B cell (primary cell): ENCODE measurements around the gene NUDT12.

Experiments
- EZH2 ChIP-seq: IDR thresholded peaks from 2 replicates; pipeline ENCODE4 v1.6.1; 2012; ENCODE audit warnings: borderline replicate concordance, low read depth, mild to moderate bottlenecking, moderate library complexity, low read length; ENCODE audit not compliant: insufficient read depth, poor library complexity, severe bottlenecking
- TF ChIP-seq, protein P1 (sequence below): fragments of 200-600 bp; IDR thresholded peaks from one replicate; pipeline ENCODE4 v1.8.0; 2022; ENCODE audit warnings: antibody characterized with exemption, mild to moderate bottlenecking

DNA sequence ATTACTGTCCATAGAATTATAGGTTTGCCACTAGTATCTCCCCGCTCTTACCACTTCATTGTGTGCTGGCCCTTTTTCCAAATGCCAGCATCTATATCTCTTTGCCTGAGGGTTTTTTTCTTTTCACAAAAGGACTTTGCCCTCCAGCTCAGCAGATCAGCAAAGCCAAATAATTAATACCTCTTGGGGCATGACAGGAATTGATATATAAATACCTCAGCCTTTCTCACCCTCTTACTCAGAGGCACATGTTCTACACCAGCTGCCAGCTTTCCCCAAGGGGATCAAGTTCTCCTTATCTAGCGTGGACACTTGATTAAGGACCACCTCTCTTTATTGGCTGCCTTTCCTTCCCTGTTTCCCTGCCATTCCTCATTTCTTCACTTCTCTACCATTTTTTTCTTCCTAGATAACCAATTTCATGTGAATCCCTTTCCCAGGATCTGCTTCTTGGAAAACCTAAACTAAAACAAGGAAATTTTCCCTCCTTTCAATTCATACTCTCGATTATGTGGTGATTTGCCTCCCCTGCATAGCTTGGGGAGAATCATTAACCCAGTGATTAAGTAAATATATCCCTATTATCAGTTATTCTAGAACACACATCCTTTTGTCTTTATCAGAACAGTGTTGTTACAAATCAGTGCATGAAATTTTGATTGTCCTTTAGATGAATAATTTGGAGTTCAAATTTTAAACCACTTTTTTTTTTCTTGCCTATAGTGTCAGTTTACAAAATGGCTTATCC lies 6.9 kb upstream of the NUDT12 start:
- TF ChIP-seq, protein P1, sequence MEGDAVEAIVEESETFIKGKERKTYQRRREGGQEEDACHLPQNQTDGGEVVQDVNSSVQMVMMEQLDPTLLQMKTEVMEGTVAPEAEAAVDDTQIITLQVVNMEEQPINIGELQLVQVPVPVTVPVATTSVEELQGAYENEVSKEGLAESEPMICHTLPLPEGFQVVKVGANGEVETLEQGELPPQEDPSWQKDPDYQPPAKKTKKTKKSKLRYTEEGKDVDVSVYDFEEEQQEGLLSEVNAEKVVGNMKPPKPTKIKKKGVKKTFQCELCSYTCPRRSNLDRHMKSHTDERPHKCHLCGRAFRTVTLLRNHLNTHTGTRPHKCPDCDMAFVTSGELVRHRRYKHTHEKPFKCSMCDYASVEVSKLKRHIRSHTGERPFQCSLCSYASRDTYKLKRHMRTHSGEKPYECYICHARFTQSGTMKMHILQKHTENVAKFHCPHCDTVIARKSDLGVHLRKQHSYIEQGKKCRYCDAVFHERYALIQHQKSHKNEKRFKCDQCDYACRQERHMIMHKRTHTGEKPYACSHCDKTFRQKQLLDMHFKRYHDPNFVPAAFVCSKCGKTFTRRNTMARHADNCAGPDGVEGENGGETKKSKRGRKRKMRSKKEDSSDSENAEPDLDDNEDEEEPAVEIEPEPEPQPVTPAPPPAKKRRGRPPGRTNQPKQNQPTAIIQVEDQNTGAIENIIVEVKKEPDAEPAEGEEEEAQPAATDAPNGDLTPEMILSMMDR = no peak
- no peak for TF ChIP-seq EZH2
